Liver (tissue), 9 donors: ENCODE results near the gene ALS2CL. TPM values are rescaled to one million over a fixed set of nuclear protein-coding genes. Genes with fewer than 3 reads are reported as not detected.
A peak's percentile ranks its signal among the peaks of the same experiment; 100 is the strongest.

Experiments used
- DNase-seq: peaks from one replicate; pipeline ENCODE4 v3.0.0-alpha.2; 2017; ENCODE audit warnings: low spot score
- H3K27ac ChIP-seq, 2 donors: one replicate each; pipeline ENCODE4 v1.7.0; 2013; ENCODE audit warnings: inconsistent platforms in 2 of 2, low read length in 2 of 2, control low read depth in 1 of 2, low read depth in 1 of 2, mild to moderate bottlenecking in 1 of 2
- H3K27me3 ChIP-seq, 4 donors: one replicate each; pipeline versions ENCODE4 v1.6.1 to v1.7.0; 2013; ENCODE audit warnings: low read length in 3 of 4, inconsistent platforms in 1 of 4, mild to moderate bottlenecking in 1 of 4, moderate library complexity in 1 of 4; ENCODE audit not compliant: control insufficient read depth in 4 of 4, insufficient read depth in 4 of 4
- H3K36me3 ChIP-seq, 4 donors: one replicate each; pipeline versions ENCODE4 v1.6.1 to v1.7.0; 2013; ENCODE audit warnings: low read length in 3 of 4, mild to moderate bottlenecking in 3 of 4, low read depth in 1 of 4, moderate library complexity in 1 of 4; ENCODE audit not compliant: control insufficient read depth in 4 of 4, insufficient read depth in 3 of 4
- H3K4me1 ChIP-seq, 4 donors: one replicate each; pipeline versions ENCODE4 v1.6.1 to v1.7.0; 2013; ENCODE audit warnings: low read length in 3 of 4, mild to moderate bottlenecking in 3 of 4, moderate library complexity in 1 of 4; ENCODE audit not compliant: control insufficient read depth in 4 of 4, insufficient read depth in 4 of 4
- H3K4me3 ChIP-seq, 3 donors: one replicate each; pipeline versions ENCODE4 v1.6.1 to v1.7.0; 2013; ENCODE audit warnings: low read length in 3 of 3, control low read depth in 1 of 3, low read depth in 1 of 3, mild to moderate bottlenecking in 1 of 3
- H3K9ac ChIP-seq, 2 donors: one replicate each; pipeline ENCODE4 v1.7.0; 2013; ENCODE audit warnings: low read length in 2 of 2, mild to moderate bottlenecking in 2 of 2, moderate library complexity in 2 of 2, control low read depth in 1 of 2, low read depth in 1 of 2
- H3K9me3 ChIP-seq, 4 donors: one replicate each; pipeline versions ENCODE4 v1.6.1 to v1.7.0; 2013; ENCODE audit warnings: low read length in 3 of 4; ENCODE audit not compliant: control insufficient read depth in 4 of 4
- FOXA2 ChIP-seq: IDR thresholded peaks from 2 replicates; pipeline ENCODE4 v1.6.1; 2016; ENCODE audit warnings: antibody characterized with exemption
- GABPA ChIP-seq, 2 donors: IDR thresholded peaks in 1 of 2; conservative IDR thresholded peaks in 1 of 2; 2 replicates each; pipeline ENCODE4 v1.6.1; 2016; ENCODE audit warnings: antibody characterized with exemption in 2 of 2, mild to moderate bottlenecking in 1 of 2, moderate library complexity in 1 of 2
- HNF4A ChIP-seq, 2 donors: conservative IDR thresholded peaks; 2 replicates each; pipeline ENCODE4 v1.6.1; 2016; ENCODE audit warnings: antibody characterized with exemption in 2 of 2, mild to moderate bottlenecking in 2 of 2
- HNF4G ChIP-seq: IDR thresholded peaks from 2 replicates; pipeline ENCODE4 v1.6.1; 2016; ENCODE audit warnings: antibody characterized with exemption
- JUND ChIP-seq, 2 donors: IDR thresholded peaks; 2 replicates each; pipeline ENCODE4 v1.6.1; 2016; ENCODE audit warnings: antibody characterized with exemption in 2 of 2
- NR2F2 ChIP-seq: IDR thresholded peaks from 2 replicates; pipeline ENCODE4 v1.6.1; 2016; ENCODE audit warnings: antibody characterized with exemption
- RAD21 ChIP-seq, 2 donors: IDR thresholded peaks; 2 replicates each; pipeline ENCODE4 v1.6.1; 2016; ENCODE audit warnings: antibody characterized with exemption in 2 of 2, mild to moderate bottlenecking in 2 of 2
- RXRA ChIP-seq, 2 donors: IDR thresholded peaks; 2 replicates each; pipeline ENCODE4 v1.6.1; 2017 to 2018; ENCODE audit warnings: antibody characterized with exemption in 2 of 2, mild to moderate bottlenecking in 1 of 2
- SP1 ChIP-seq: IDR thresholded peaks from 2 replicates; pipeline ENCODE4 v1.6.1; 2018; ENCODE audit warnings: antibody characterized with exemption, mild to moderate bottlenecking
- TAF1 ChIP-seq: conservative IDR thresholded peaks from 2 replicates; pipeline ENCODE4 v1.6.1; 2016; ENCODE audit warnings: antibody characterized with exemption, mild to moderate bottlenecking
- YY1 ChIP-seq: IDR thresholded peaks from 2 replicates; pipeline ENCODE4 v1.6.1; 2016; ENCODE audit warnings: antibody characterized with exemption, mild to moderate bottlenecking
- WGBS: extraction: QIAGEN DNeasy Blood & Tissue Kit; methylation state at CpG from one replicate; pipeline ENCODE4 v1.1.7; 2013; 5-methylcytosine and 5-hydroxymethylcytosine counted together
- polyA plus RNA-seq, 2 donors: library from polyadenylated mRNA; stranded (reverse) in 1 of 2; unstranded in 1 of 2; fragments of 200-250 nt in 1 of 2; fragments of >200 nt in 1 of 2; fragmentation: Nextera tagmentation in 1 of 2; extraction: Ambion mirVana in 1 of 2; gene quantifications; one replicate each; pipeline versions ENCODE4 v1.2.1 to v1.2.3, GENCODE V29; 2013 to 2015
- total RNA-seq, 2 donors: library from RNA; depleted of rRNA; stranded (reverse); fragments of >200 nt; gene quantifications; one replicate each; pipeline ENCODE4 v1.2.3, GENCODE V29; 2014
- TF ChIP-seq, protein P1 (sequence below): IDR thresholded peaks from 2 replicates; pipeline ENCODE4 v1.6.1; 2016; ENCODE audit warnings: antibody characterized with exemption
- TF ChIP-seq, protein P2 (sequence below): fragments of 150-350 bp; IDR thresholded peaks from 2 replicates; pipeline ENCODE4 v1.5.1; 2017; ENCODE audit warnings: improper control_type of control experiment, low read depth, low read length; ENCODE audit not compliant: missing input control
- TF ChIP-seq, protein P3 (sequence below): IDR thresholded peaks from 2 replicates; pipeline ENCODE4 v1.6.1; 2016; ENCODE audit warnings: antibody characterized with exemption
- donor health status: healthy.
- donor health status: healthy.
- donor health status: healthy.
- donor health status: healthy.
- donor health status: healthy.

The ALS2CL gene
- total and polyA plus RNA-seq, 4 donors, result 0.51 to 22.9 (median 5.7) TPM

DNA sequence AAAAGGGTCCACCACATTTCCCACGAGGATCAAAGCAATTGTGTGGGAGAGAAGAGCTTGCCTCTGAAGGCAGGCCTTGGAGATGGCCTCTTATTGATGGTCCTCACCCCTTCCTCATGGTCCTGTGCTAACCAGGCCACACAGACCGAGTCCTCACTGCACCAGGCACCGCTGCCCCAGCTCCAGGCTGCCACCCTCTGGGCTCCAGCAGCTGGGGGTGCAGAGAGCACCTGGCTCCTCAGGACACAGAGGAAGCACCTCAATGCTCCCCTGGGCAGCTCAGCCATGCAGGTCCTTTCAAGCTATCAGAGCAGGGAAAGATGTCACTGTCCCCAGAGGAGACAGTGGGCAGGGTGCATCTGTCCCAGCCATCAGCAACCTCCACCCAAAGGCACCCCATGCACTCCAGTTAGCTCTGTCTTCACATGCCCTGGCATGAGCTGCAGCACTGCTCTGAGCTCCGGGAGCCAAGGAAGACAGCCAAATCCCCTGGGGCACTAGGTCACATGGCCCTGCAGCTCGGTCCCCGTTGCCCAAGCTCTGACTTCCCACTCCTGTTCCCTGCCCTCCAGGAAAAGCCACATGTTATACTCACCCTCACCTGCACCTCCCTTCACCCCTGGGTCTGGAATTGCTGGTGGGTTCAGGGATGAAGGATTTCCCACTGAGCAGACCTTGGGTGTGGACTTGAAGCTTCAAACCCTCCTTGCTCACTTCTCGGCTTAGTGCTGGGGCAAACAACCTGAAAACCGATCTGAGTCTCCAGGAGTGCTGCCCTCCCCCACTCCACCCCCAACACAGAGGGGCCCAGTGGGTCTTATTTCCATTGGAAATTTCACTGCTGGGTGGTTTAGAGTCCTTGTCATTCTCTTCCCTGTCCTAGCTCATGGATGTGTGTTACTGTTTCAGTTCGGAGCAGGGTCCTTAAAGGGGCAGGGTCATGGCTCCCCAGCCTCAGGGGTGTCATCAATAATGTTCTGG, 32.6 kb downstream of the ALS2CL start:
- no peak overlapping the region for H3K9ac ChIP-seq
- TF ChIP-seq, protein P1, sequence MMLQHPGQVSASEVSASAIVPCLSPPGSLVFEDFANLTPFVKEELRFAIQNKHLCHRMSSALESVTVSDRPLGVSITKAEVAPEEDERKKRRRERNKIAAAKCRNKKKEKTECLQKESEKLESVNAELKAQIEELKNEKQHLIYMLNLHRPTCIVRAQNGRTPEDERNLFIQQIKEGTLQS, result no peak
- TF ChIP-seq, protein P2, sequence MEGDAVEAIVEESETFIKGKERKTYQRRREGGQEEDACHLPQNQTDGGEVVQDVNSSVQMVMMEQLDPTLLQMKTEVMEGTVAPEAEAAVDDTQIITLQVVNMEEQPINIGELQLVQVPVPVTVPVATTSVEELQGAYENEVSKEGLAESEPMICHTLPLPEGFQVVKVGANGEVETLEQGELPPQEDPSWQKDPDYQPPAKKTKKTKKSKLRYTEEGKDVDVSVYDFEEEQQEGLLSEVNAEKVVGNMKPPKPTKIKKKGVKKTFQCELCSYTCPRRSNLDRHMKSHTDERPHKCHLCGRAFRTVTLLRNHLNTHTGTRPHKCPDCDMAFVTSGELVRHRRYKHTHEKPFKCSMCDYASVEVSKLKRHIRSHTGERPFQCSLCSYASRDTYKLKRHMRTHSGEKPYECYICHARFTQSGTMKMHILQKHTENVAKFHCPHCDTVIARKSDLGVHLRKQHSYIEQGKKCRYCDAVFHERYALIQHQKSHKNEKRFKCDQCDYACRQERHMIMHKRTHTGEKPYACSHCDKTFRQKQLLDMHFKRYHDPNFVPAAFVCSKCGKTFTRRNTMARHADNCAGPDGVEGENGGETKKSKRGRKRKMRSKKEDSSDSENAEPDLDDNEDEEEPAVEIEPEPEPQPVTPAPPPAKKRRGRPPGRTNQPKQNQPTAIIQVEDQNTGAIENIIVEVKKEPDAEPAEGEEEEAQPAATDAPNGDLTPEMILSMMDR, result no peak
- TF ChIP-seq RAD21 (IDR thresholded peaks at IDR 0.05), result peak; percentile 19 to 44
- no peak for TF ChIP-seq YY1
- TF ChIP-seq FOXA2, result peak; percentile 4
- no peak for TF ChIP-seq TAF1
- peak in 1 of 2 donors; percentile 53 for TF ChIP-seq HNF4A (conservative IDR thresholded peaks at IDR 0.05)
- no peak for TF ChIP-seq JUND (IDR thresholded peaks at IDR 0.05)
- TF ChIP-seq HNF4G, result no peak
- TF ChIP-seq SP1, result no peak
- peak in 1 of 2 donors; percentile 80 for TF ChIP-seq RXRA (IDR thresholded peaks at IDR 0.05)
- TF ChIP-seq, protein P3, sequence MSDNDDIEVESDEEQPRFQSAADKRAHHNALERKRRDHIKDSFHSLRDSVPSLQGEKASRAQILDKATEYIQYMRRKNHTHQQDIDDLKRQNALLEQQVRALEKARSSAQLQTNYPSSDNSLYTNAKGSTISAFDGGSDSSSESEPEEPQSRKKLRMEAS, result peak; percentile 84
- 54% methylated on average over 9 of the region's 9 CpGs for WGBS

DNA sequence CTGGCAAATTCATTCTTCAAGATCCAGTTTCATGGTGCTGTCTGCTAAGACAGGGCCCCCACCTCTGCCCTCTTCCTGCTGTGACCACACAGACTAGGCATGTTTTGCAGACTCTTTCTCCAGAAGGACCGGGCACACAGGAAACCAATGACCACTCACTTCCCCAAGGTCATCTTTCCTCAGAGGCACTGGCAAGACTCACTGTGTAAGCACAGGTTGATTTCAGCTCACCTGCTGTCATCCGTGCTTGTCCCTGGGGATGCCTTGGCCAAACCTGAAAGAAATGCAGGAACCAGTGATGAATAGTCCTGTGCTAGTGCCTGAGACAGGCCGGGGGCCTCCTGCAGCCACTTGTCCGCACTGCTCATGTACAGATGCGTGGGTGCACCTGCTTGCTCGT, 33.5 kb downstream of the ALS2CL start:
- no peak overlapping the region for H3K27ac ChIP-seq
- DNase-seq, result peak; percentile 16
- peaks cover 4 to 19% (median 14%) of the 10 kb centered on the region in 4 donors for H3K4me1 ChIP-seq
- H3K4me3 ChIP-seq, result no peak overlapping the region
- H3K27me3 ChIP-seq, result no peaks in the 10 kb centered on the region
- 91% methylated on average over 6 of the region's 6 CpGs for WGBS
- no peak for TF ChIP-seq TAF1
- no peak for TF ChIP-seq NR2F2
- TF ChIP-seq YY1, result no peak
- no peak for TF ChIP-seq FOXA2
- TF ChIP-seq RXRA (IDR thresholded peaks at IDR 0.05), result no peak
- TF ChIP-seq, protein P1, result no peak
- TF ChIP-seq RAD21 (IDR thresholded peaks at IDR 0.05), result no peak
- no peaks in the 10 kb centered on the region for H3K9me3 ChIP-seq
- no peaks in the 10 kb centered on the region for H3K36me3 ChIP-seq
- H3K9ac ChIP-seq, result no peak overlapping the region

More for the DNA sequence above, 32.6 kb downstream of the ALS2CL start:
- Histone ChIP-seq H3K9me3 (no peaks in the 10 kb centered on the region), H3K4me3 (no peak overlapping the region), H3K27me3 (no peaks in the 10 kb centered on the region), H3K4me1 (peaks cover 4 to 22% (median 16%) of the 10 kb centered on the region in 4 donors), H3K27ac (no peak overlapping the region), H3K36me3 (no peaks in the 10 kb centered on the region)
- DNase-seq, result peak; percentile 27

DNA sequence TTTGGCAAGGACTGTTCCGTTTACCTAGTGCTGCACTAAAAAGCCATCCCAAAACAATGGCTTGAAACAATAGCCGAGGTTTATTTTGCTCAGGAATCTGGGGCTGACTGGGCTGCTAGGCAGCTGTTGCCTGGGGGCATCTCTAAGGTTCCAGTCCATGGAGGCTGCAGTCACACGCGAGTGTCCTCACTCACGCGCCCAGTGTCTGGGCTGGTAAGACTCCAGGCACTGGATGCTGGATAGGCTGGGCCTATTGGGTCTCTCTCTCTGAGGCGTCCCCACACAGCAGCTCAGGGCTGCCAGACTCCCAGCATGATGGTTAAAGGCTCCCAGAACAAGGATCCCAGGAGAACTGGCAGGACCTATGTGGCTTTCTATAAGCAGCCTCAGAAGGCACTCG, 34.2 kb downstream of the ALS2CL start:
- 96% methylated on average over 8 of the region's 8 CpGs for whole genome bisulfite sequencing
- Histone ChIP-seq H3K4me3 (no peak overlapping the region), H3K4me1 (peaks cover 4 to 19% (median 14%) of the 10 kb centered on the region in 4 donors), H3K27me3 (no peaks in the 10 kb centered on the region), H3K27ac (no peak overlapping the region), H3K9ac (no peak overlapping the region), H3K9me3 (no peaks in the 10 kb centered on the region), H3K36me3 (no peaks in the 10 kb centered on the region)
- no peak for DNase-seq
- TF ChIP-seq, protein P3, result no peak
- TF ChIP-seq YY1 (no peak), FOXA2 (no peak), GABPA (IDR thresholded peaks at IDR 0.05 in 1 of 2, conservative IDR thresholded peaks at IDR 0.05 in 1 of 2) (no peak)
- TF ChIP-seq, protein P1, result no peak
